Mucosa of rectum (tissue), 2 donors: ENCODE results near the gene NR3C1.
"Not testable (repeated sequence)": the region's sequence is repeated elsewhere in the genome, so short reads cannot be mapped to it uniquely, and the experiment has no call there.

ENCODE experiments used
- H3K27ac ChIP-seq, 2 donors: one replicate each; pipeline ENCODE4 v1.7.0; 2013; ENCODE audit warnings: inconsistent platforms in 2 of 2, low read depth in 2 of 2, low read length in 2 of 2
- H3K27me3 ChIP-seq, 2 donors: one replicate each; pipeline ENCODE4 v1.7.0; 2013; ENCODE audit warnings: low read length in 2 of 2; ENCODE audit not compliant: control insufficient read depth in 2 of 2, insufficient read depth in 2 of 2
- H3K36me3 ChIP-seq, 2 donors: one replicate each; pipeline ENCODE4 v1.7.0; 2013; ENCODE audit warnings: low read length in 2 of 2; ENCODE audit not compliant: control insufficient read depth in 2 of 2, insufficient read depth in 2 of 2
- H3K4me1 ChIP-seq, 2 donors: one replicate each; pipeline ENCODE4 v1.7.0; 2013; ENCODE audit warnings: low read length in 2 of 2, mild to moderate bottlenecking in 1 of 2; ENCODE audit not compliant: control insufficient read depth in 2 of 2, insufficient read depth in 2 of 2
- H3K4me3 ChIP-seq, 2 donors: one replicate each; pipeline ENCODE4 v1.7.0; 2013; ENCODE audit warnings: low read length in 2 of 2
- H3K9ac ChIP-seq, 2 donors: one replicate each; pipeline ENCODE4 v1.7.0; 2013; ENCODE audit warnings: low read length in 2 of 2, low read depth in 1 of 2, mild to moderate bottlenecking in 1 of 2
- H3K9me3 ChIP-seq, 2 donors: one replicate each; pipeline ENCODE4 v1.7.0; 2013; ENCODE audit warnings: low read length in 2 of 2; ENCODE audit not compliant: control insufficient read depth in 2 of 2
- donor health status: healthy.
- donor health status: Normal muscosa, but diverticular disease.

NR3C1 gene

GRCh38 chr5:143340891-143341685 lies 62.4 kb downstream of the NR3C1 start:
- H3K9me3 ChIP-seq = no peaks in the 10 kb centered on the region
- no peaks in the 10 kb centered on the region for H3K4me1 ChIP-seq
- no peaks in the 10 kb centered on the region for H3K36me3 ChIP-seq
- H3K27me3 ChIP-seq = no peaks in the 10 kb centered on the region
- no peak overlapping the region for H3K27ac ChIP-seq
- no peak overlapping the region for H3K4me3 ChIP-seq
- H3K9ac ChIP-seq = no peak overlapping the region

- Histone ChIP-seq H3K27ac (no peak overlapping the region), H3K4me1 (no peaks in the 10 kb centered on the region), H3K4me3 (no peak overlapping the region)
Observed at GRCh38 chr5:143338658-143339366, 64.7 kb downstream of the NR3C1 start.

GRCh38 chr5:143337946-143338345 lies 65.5 kb downstream of the NR3C1 start:
- H3K27ac ChIP-seq = no peak overlapping the region
- no peaks in the 10 kb centered on the region for H3K4me1 ChIP-seq
- H3K9me3 ChIP-seq = no peaks in the 10 kb centered on the region
- no peaks in the 10 kb centered on the region for H3K36me3 ChIP-seq
- H3K27me3 ChIP-seq = no peaks in the 10 kb centered on the region
- no peak overlapping the region for H3K9ac ChIP-seq
- no peak overlapping the region for H3K4me3 ChIP-seq

More at GRCh38 chr5:143338658-143339366, 64.7 kb downstream of the NR3C1 start:
- Histone ChIP-seq H3K9me3 (no peaks in the 10 kb centered on the region), H3K27me3 (no peaks in the 10 kb centered on the region), H3K9ac (no peak overlapping the region), H3K36me3 (no peaks in the 10 kb centered on the region)

GRCh38 chr5:143336485-143336884 lies 67.0 kb downstream of the NR3C1 start:
- Histone ChIP-seq H3K9me3 (no peaks in the 10 kb centered on the region), H3K4me3 (no peak overlapping the region), H3K9ac (no peak overlapping the region), H3K4me1 (no peaks in the 10 kb centered on the region), H3K27ac (no peak overlapping the region), H3K36me3 (no peaks in the 10 kb centered on the region), H3K27me3 (no peaks in the 10 kb centered on the region)

DNA sequence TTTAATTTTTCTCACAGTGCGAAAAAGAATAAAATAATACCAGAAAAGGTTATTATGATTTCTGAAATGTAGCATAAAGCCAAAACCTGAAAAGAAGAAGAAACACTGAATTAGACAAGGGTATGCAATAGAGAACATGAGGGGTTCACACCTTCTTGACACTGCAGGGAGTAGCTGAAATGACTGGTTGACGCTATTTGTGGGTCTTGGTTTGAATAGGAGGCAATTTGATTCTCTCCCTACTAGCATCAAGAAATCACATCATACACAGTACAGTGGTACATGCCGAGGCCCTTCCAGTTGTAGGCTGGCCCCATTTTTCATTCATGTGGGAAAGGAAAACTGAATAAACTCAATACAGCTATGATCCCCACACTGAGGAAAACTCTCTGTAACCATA lies 68.6 kb downstream of the NR3C1 start:
- Histone ChIP-seq H3K9ac (no peak overlapping the region), H3K4me3 (no peak overlapping the region), H3K9me3 (no peaks in the 10 kb centered on the region), H3K27me3 (no peaks in the 10 kb centered on the region), H3K36me3 (no peaks in the 10 kb centered on the region), H3K27ac (no peak overlapping the region), H3K4me1 (no peaks in the 10 kb centered on the region)

DNA sequence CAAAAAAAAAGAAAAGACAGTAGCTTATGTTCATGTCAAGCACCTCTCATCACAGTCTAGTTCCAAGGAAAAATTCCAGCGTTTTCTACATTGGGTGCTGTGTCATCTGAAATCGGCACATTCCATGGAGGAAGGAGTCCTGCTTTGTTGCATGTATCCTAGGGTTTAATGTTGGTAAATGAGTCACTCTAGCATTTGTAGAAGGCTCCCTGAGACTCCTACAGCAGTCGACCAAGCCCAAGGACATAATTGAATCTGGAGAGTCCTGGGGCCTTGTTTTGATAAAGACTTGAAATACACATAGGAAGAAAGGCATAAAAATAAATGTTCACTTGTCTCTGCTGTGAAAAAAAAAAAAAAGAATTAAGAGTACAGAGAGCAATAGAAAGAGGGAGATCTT lies 69.1 kb downstream of the NR3C1 start:
- not testable (repeated sequence) for H3K9me3 ChIP-seq, H3K9ac ChIP-seq, H3K4me1 ChIP-seq, H3K36me3 ChIP-seq, H3K27me3 ChIP-seq, H3K4me3 ChIP-seq, H3K27ac ChIP-seq

GRCh38 chr5:143331956-143332355 lies 71.5 kb downstream of the NR3C1 start:
- no peaks in the 10 kb centered on the region for H3K36me3 ChIP-seq
- H3K4me1 ChIP-seq = no peaks in the 10 kb centered on the region
- H3K4me3 ChIP-seq = no peak overlapping the region
- no peaks in the 10 kb centered on the region for H3K27me3 ChIP-seq
- H3K9ac ChIP-seq = no peak overlapping the region
- no peaks in the 10 kb centered on the region for H3K9me3 ChIP-seq
- no peak overlapping the region for H3K27ac ChIP-seq

DNA sequence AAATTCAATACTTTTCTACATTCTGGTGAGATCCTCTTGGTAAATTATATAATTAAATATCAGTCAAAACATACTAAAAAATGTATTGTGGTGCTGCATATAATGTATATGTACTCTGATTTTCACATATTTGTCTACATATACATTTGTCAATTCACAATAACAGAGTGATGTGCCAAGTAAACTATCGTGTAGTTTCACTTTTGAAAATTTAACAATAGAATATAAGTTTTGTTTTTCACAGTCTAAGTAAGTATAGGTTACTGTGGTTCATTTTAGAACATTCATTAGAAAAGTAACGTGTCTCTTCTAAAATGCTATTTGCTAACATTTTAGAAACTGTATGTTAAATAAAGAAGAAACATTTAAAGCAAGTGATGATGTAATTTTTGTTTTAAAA lies 73.6 kb downstream of the NR3C1 start:
- Histone ChIP-seq H3K27ac (no peak overlapping the region), H3K36me3 (no peaks in the 10 kb centered on the region), H3K9ac (no peak overlapping the region), H3K4me1 (no peaks in the 10 kb centered on the region), H3K27me3 (no peaks in the 10 kb centered on the region), H3K4me3 (no peak overlapping the region), H3K9me3 (no peaks in the 10 kb centered on the region)

DNA sequence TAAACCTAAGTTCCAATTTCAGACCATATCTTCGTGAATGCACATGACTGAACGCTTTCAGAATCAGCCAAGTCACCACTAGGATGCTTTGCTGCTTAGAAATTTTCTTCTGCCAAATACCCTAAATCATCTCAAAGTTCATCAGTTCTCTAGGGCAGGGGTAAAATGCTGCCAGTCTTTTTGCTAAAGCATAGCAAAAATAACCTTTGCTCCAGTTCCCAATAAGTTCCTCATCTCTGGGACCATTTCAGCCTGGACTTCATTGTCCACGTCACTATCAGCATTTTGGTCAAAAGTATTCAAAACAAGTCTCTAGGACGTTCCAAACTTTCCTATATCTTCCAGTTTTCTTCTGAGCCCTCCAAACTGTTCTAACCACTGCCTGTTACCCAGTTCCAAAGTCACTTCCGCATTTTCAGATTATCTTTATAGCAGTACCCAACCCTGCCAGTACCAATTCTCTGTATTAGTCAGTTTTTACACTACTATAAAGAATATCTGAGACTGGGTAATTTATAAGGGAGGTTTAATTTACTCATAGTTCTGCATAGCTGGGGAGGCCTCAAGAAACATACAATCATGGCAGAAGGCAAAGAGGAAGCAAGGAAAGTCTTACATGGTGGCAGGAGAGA lies 74.8 kb downstream of the NR3C1 start:
- Histone ChIP-seq H3K27ac (no peak overlapping the region), H3K36me3 (no peaks in the 10 kb centered on the region), H3K4me1 (no peaks in the 10 kb centered on the region), H3K27me3 (no peaks in the 10 kb centered on the region), H3K9ac (no peak overlapping the region), H3K4me3 (no peak overlapping the region), H3K9me3 (no peaks in the 10 kb centered on the region)

DNA sequence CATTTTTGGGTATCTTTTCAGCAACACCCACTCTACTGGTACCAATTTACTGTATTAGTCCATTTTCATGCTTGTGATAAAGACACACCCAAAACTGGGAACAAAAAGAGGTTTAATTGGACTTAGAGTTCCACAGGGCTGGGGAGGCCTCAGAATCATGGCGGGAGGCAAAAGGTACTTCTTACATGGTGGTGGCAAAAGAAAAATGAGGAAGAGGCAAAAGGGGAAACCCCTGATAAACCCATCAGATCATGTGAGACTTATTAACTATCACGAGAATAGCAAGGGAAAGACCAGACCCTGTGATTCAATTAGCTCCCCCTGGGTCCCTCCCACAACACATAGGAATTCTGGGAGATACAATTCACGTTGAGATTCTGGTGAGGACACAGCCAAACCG lies 78.4 kb downstream of the NR3C1 start:
- not testable (repeated sequence) for H3K27me3 ChIP-seq, H3K4me3 ChIP-seq, H3K36me3 ChIP-seq, H3K4me1 ChIP-seq, H3K9me3 ChIP-seq, H3K27ac ChIP-seq, H3K9ac ChIP-seq
